ENCODE measurements around the gene COL13A1.

The COL13A1 gene

DNA sequence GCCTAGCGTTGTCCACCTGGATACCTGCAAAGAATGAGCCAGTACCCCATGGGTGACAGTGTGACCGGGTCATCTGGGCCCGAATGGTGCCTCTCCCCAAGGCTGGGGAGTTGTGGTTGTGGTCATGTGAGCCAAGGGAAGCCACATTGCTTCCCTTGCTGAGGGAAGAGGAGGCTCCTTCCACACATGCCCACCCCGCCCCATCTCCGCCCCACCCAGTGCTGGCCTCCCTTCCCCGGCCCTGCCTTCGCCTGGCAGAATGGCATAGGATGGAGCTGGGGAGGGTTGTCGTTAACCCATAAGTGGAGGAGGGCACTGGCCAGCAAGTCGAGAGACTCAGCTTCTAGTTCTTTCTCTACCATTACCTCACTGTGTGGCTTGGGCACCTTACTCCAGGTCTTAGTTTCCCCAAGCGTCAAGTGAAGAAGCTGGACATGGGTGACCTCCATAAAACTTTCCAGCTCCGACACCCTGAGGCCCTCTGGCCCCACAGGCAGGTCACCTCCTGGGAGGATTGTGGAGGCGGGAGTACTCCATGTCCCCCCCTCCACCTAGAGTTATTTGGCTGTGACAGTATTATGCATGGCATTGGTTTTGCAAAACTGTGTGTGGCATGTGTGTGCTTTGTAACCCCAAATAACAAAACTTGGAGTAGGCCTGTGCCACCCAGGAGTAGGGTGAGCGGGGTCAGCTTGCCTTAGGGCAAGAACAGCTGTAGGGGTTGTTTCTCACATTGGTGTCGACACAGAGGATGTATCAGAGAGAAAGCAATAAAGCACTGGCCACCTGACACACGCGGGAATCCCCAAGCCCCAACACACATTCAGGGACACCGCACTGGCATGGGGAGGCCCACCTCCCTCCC lies 160.4 kb downstream of the COL13A1 start:
- in situ Hi-C loops (cut with MboI; ENCODE audit: low sequenced_read_pairs) = no loop called here

DNA sequence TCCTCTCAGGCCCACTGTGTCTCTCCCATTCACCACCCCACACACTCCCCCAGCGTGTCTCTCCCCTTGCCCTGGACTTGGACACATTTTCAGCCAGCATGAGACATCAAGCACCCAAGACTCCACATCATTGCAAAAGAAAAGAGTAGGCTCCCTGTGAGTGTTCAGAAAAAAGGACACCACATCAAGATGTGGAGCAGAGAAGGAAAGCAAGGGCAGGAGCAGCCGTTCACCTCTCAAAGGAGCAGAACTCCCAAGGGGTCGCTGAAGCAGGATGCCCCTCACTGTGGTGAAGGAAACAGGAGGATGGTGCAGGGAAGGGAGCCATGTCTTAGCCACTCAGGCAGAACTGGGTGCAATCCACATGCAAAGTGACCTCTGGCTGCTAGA lies 161.0 kb downstream of the COL13A1 start:
- in situ Hi-C loops (cut with MboI; ENCODE audit: low sequenced_read_pairs) = no loop called here

DNA sequence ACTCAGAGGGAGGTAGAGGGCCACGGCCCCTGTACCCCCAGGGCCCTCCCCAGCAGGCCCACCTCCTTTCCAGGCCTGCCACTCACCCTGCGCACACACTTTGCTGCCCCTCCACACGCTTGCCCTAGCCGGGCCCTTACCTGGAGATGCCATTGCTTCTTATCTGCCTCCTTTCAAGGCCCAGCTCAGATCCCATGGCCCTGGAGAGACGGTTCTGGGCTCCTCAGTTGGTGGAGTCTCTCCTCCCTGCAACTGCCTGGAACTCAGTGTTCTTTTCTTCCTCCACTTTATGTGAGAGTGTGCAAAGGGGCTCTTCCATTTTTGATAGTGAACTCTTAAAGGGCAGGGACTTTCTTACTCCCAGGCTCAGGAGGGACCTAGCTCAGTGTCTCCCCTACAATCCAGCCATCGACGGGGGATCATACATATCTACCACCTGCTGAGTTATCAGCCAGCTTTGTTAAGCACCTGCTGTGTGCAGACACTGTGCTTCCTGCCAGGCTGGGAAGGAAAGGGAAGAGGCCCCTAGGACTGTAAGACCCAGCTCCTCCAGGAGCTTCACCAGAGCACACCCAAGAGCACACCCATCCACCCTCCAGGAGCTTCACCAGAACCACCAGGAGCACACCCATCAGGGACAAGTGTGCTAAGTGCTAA lies 161.6 kb downstream of the COL13A1 start:
- in situ Hi-C loops (cut with MboI; ENCODE audit: low sequenced_read_pairs) = no loop called here

DNA sequence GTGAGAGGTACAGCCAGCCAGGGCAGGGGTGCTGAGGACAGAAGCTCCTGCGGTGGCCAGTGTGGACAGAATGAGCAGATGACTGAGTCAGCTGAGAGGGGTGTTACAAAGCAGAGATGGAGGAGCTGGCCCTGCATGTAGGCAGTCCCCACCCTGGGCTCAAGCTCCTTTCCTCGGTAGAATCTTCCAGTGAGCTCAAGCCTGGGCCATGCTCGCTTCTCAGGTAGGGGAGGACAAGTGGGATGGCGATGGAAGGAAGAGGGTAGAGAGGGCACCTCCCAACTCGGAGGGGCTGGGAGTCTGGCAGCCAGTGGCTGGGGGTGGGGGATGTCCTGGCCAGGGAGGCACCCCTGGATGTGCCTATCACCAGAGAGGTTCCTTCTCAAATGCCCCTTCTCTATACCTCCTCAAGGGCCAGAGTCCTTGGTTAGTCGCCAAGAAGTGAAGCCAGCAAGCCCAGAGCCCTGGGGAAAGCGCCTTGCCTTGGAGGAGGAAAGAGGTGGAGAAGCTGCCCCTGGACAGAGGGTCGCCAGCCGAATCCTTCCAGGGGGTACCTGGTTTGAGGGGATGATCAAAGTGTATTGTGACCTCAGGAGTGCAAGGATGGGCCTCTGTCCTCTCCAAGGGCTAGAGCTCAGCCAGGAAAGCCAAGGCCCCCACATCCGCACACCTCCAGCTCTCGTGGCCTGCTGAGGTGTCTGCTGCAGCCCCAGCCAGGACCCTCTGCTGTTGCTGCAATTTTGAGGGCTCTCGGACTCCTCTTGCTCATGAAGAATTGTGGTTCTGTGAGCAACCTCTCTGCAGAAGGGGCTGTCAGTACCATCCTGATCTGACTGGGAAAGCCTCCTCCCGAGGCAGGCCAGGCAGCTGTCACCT lies 162.4 kb downstream of the COL13A1 start:
- in situ Hi-C loops (cut with MboI; ENCODE audit: low sequenced_read_pairs) = no loop called here

DNA sequence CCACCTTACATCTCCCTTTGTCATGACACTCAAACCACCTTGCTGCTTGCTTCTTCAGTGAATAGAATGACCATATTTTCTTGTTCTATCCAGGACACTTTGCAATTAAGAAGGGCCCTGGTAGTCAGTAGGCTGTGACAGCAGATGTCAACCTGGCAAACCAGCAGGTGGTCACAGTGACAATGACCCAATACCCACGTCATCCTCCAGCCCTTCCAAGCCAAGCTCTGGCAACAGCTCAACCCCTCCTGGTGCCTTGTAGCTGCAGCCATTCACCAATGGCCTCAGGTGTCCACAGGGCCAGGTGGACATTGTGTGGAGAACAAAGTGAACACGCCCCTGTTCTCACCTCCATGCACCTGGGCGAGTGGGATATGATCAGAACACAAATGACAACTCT lies 163.4 kb downstream of the COL13A1 start:
- in situ Hi-C loops (cut with MboI; ENCODE audit: low sequenced_read_pairs) = no loop called here

DNA sequence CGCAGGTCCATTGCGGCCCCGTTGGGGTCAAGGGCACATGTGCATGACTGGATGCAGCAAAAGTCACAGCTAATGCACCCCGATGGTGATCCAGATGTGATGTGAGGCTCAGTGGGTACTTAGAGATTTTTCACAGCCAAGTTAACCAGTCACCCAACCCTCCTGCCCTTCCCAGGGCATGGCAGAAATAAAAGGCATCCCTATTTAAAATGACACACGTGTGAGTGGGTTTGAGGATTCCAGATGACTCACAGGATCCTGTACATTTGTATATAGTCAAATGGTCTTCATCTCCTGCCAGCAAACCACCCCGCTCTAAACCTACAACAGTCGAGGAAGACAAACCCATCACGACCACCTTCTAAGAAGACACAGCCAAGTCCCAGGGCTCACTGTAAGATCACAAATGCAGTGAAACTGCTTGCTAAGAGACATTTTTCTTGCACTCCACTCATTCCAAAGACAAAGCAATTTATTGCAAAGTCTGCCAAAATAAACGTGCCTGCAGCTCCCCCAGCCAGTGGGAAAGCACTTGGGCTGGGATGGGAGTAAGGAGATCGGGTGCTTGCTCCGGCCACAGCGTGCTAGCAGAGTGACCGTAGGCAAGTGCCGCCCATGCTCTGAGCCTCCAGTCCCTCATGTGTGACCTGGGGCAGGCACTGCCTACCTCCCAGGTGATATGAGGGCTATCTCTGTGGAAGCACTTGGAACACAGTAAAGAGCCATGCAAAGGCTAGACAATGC lies 164.4 kb downstream of the COL13A1 start:
- in situ Hi-C loops (cut with MboI; ENCODE audit: low sequenced_read_pairs) = no loop called here

DNA sequence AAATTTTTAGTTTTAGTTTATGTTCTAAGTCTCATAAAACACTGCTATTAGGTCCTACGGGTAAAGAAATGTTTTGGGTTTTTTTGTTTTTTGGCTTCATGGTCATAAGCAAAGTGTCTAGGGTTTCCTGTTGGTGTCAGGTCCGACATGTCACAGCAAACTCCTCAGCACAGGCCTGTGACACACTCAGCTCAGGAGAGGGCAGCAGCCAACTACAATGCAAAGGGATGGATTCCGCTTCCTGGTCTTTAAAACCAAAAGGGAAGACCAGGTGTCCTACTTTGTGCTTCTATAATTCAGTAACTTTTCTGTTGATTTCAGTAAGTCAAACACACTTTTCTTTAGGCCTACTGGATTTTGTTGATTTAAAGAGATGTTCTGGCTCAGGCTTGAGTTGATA lies 167.1 kb downstream of the COL13A1 start:
- in situ Hi-C loops (cut with MboI; ENCODE audit: low sequenced_read_pairs) = no loop called here

DNA sequence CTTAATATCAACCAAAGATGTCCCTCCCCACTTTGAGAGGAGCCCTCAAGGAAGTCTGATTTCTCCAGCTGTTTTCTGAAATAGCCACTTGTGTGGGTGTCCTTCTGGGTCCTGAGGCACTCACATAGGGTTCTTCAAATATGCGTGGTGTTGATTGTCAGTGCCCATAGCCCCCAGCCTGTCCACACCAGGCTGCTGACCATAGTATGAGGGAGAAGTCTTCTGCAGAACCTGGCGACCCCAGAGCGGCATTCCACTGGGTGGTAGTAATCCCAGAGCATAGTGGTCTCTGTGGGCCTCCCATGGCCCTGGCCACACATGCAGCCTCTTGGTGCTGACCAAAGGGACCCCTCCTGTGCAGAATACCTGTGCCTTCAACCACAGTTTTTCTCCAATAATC lies 168.3 kb downstream of the COL13A1 start:
- in situ Hi-C loops (cut with MboI; ENCODE audit: low sequenced_read_pairs) = no loop called here

DNA sequence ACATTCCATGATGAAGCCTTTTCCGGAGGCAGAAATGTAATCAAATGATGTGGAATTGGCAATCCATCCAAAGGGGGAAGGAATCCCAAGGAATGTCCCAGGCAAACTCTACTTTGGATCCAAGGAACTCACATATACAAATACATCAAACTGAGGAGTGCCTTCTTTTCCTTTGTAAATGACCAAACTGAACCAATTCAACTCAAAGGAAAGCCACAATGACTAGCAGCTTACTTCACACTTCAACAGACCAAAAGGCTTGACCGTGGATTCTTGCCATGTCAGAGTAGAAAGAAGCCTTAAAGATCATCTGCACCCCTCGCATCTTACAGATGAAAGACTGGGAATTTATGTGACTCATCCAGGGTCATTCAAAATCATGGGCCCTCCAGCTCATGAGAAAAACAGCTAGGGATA lies 171.3 kb downstream of the COL13A1 start:
- in situ Hi-C loops (cut with MboI; ENCODE audit: low sequenced_read_pairs) = no loop called here

DNA sequence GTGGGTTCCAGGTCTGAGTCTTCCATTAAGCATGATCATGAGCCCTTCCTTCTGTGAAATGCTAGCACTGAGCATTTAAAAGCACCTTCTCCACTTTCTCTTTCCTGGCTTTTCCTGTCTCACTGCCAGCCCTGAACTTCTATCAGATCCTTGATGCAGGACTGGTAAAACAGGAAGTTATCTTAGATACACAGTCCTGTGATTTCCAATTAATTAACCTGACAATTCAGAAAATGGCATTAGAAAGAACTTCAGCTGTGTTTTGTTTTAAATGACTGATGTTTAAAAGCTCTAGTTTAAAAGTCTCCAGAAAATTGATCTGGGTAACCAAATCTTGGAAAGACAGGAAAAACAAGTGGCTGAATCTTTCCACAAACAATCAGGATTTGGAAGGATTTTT lies 172.0 kb downstream of the COL13A1 start:
- in situ Hi-C loops (cut with MboI; ENCODE audit: low sequenced_read_pairs) = no loop called here

DNA sequence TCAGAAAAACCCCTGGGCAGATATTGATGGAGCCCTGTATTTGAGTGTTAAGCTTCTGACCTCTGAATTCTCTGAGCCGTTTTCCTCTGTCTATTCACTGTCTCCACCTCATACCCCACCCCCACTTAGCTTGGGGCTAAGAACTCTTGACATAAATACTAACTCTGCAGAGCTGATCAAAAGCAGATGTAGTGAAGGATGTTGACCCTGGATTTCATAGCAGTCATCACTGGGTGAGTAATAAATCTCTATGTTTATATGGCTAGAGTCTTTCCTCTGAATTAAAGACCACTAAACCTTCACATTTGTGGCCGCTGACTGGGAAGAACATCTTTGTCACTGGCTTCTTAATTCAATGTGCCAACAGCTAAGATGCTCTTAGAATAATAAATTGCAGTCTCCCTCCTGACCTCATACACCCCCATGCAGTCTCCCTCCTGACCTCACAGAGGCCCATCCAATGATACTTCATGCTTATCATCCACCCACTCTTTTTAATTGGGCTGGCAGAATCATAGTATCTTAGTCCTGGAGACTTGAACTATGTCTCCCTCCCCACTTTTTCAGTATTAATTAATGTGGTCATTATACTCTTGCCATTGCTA lies 172.9 kb downstream of the COL13A1 start:
- in situ Hi-C loops (cut with MboI; ENCODE audit: low sequenced_read_pairs) = no loop called here

DNA sequence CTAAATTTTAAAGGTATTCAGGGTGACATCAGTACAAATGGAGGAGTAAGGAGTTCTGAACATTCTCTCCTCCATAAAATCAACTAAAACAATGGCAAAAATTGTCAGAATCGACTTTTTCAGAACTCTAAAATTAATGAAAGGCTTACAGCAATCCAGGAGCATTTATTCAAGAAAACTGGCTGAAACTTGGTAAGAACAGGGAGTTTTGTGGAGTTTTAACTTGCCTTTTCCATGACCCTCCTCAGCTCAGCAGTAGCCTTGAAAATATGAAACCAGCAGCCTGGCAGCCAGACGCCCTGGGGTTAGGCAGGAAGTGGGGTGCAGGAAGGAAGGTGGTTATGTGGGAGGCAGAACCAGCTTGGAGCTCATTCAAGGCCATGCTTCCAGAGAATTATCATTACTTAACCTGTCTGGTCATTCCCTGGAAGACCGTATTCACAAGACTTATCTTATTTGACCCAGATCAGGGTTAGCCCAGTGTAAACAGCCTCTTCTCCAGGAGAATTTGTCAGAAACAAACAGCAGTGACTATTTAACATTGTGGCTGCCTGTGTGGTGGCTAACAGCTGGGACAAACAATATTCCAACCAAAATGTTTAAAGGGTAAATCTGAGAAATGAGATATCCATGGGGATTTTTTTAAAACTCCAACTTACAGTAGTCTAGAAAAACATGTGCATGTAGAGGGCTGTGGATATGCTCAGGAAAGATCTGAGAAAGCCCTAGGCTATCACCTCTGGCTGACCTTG lies 175.3 kb downstream of the COL13A1 start:
- in situ Hi-C loops (cut with MboI; ENCODE audit: low sequenced_read_pairs) = no loop called here

DNA sequence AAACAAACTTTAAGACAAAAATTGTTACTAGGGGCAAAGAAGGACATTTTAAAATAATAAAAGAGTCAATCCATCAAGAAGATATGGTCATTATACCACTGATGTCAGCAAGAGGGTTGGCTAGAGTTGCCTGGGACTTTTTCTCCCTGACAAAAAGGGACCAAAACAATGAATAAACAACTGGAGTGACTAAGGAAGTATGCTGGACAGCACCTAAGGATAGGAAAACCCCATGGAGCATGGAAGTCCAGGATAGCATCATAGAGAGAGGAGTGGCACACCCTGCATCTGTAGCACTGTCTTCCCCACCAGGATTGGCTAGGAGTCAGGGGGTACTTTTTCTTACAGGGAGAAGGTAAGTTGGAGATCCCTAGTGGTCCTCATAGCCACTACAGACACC lies 177.5 kb downstream of the COL13A1 start:
- in situ Hi-C loops (cut with MboI; ENCODE audit: low sequenced_read_pairs) = no loop called here

DNA sequence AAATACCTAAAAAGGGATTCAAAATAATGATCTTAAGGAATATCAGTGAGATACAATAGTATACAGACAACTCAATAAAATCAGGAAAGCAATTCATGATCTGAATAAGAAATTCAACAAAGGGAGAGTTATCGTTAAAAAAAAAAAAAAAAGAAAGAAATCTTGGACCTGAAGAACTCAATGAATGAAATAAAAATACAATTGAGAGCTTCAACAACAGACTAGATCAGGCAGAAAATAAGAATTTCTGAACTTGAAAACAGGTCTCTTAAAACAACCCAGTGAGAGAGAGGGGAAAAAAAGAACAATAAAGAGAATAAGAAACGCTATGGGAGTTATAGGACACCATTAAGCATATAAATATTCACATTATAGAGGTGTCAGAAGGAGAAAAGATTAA lies 179.0 kb downstream of the COL13A1 start:
- in situ Hi-C loops (cut with MboI; ENCODE audit: low sequenced_read_pairs) = no loop called here

DNA sequence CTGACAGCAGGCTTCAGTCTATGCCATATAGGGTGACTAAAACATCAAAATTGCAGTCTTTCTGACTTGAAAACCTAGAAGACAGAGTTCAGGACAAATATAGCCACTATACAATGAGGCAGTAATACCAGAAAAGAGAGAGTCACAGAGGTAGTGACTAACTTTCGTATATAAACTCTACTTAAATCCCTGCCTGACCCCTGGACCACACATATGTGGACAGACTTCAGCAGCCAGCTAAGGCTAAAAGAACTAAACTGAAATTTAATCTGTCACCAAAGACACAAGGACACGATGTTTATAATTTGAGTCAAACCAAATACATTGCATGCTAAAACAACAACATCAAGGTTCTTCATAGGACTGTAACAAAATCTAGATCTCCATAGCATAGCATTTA lies 186.4 kb downstream of the COL13A1 start:
- in situ Hi-C loops (cut with MboI; ENCODE audit: low sequenced_read_pairs) = no loop called here

DNA sequence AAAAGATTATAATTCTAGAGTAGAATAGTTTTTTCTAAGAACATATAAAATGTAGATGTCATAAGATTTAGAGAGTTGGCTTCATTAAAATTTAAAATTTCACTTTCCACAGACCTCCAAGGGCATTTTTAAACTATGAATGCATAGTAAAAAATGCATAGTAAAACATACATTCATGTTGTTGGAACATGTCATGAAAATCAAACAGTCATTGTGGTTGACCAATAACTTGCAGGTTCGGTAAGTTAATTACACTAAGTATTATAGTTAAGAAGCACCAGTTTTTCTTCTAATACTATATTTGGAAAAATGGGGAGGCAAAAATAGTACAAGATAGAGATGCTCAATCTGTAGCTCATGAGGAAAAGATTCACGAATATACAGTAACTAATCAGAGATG lies 189.4 kb downstream of the COL13A1 start:
- in situ Hi-C loops (cut with MboI; ENCODE audit: low sequenced_read_pairs) = no loop called here

DNA sequence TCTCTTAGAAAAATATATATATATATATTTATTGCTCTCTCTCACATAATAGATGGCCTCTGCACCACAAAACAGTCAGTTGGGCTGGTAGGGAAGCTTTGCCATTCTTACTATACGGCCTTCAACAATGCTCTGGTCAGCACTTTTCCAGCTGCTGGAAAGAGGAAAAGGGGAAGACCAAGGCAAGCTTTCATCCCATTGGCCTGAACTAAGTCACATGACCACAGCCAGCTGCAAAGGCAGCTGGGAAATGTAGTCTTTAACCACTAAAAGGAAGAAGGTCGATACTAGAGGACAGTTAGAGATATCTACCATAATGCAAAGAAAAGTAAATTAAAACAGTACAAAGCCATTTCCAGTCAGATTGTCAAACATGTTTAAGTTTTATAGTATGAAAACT lies 192.6 kb downstream of the COL13A1 start:
- in situ Hi-C loops (cut with MboI; ENCODE audit: low sequenced_read_pairs) = no loop called here

DNA sequence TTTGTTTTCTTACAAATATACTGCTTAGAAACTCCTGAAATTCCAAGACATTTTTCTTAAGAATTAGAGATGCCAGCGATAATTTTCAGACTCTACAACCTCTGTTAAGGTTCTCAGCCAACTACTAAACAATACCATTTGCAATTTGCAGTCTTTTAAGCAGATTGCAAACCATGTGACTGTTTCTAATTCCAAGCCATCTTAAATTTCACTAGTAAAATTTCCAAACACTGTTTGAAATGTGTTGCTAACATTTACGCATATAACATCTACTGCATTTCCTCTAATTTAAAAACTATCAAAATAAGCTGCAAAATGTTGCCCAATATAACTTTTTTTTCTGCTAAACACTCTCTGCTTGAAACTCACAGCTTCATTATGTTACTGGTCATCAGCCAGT lies 194.9 kb downstream of the COL13A1 start:
- in situ Hi-C loops (cut with MboI; ENCODE audit: low sequenced_read_pairs) = no loop called here

DNA sequence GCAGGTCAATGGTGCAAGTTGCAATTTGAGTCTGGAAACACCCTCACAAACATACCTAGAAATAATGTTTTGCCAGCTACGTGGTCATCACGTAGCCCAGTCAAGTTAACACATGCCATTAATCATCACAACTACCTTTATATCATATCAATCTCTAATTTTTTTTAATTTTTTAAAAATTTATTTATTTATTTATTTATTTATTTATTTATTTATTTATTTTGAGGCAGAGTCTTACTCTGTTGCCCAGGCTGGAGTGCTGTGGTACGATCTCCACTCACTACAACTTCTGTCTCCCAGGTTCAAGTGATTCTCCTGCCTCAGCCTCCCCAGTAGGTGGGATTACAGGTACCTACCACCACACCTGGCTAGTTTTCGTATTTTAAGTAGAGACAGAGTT lies 198.6 kb downstream of the COL13A1 start:
- in situ Hi-C loops (cut with MboI; ENCODE audit: low sequenced_read_pairs) = no loop called here

Measured in HL-60/S4 treated with phorbol 12-myristate 13-acetate at 8.2 ng/mL for 4 days and 3 days (cell line).